Loucy (cell line): Measurements from ENCODE around the gene TGFBR3L.

Experiments
- CTCF ChIP-seq: fragments of 200-600 bp; sonication (generic); conservative IDR thresholded peaks from 2 replicates; pipeline ENCODE4 v1.5.1; 2014; ENCODE audit warnings: mild to moderate bottlenecking, antibody characterized with exemption, low read length
- EZH2phosphoT487 ChIP-seq: fragments of 200-600 bp; IDR thresholded peaks from 2 replicates; pipeline ENCODE4 v1.6.1; 2018; ENCODE audit warnings: antibody characterized with exemption, mild to moderate bottlenecking, moderate library complexity, borderline replicate concordance

DNA sequence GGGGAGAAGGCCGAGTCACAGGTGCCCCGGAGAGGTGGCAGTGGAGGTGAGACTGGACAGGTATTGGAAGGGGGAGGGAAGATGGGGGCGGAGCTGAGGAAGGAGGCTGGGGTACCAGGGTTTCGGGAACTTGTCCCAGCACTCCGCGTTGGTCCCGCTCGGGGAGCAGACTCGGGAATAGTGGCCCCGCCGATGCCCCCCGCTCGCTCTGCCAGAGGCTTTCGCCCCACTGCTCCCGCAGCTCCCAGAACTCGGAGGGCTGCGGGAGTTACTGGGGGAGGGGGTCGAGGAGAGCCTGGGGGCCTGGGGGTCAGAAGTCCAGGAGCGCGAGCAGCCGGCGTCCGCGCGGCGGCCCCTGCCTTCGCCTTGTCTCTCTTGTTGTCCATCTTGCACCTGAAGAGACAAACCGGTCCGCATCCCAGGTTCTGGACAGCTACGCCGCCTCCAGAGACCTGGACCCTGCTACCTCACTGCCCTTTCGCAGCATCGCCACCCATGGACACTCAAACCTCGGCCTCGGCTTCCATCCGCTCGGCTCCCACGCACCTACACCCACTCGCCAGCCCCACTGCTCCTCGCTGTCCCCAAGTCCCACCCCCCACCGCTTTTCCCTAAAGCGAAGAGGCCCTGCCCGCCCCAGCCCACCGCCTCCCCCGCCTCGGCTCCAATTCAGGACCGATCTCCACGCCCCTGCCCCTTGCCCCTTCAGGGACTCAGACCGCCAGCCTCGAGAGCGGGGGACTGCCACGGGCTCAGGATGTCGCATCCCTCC, 41.1 kb upstream of the TGFBR3L start:
- TF ChIP-seq CTCF, result no peak
- no peak for TF ChIP-seq EZH2phosphoT487
